Measurements from ENCODE around the gene TMED1.

GRCh38 chr19:10870955-10871603, 35.1 kb upstream of the TMED1 start, which contains the start of gene CARM1:
- TF ChIP-seq CTCF (conservative IDR thresholded peaks at IDR 0.05; ENCODE audit: low read depth, low read length): peak; percentile 94
- TF ChIP-seq RFX5 (IDR thresholded peaks at IDR 0.05; ENCODE audit: low read depth, low read length): no peak
- no peak for TF ChIP-seq POLR2A (IDR thresholded peaks at IDR 0.05; ENCODE audit: low read depth, low read length)
